ENCODE measurements around the gene SAP30L.

DNA sequence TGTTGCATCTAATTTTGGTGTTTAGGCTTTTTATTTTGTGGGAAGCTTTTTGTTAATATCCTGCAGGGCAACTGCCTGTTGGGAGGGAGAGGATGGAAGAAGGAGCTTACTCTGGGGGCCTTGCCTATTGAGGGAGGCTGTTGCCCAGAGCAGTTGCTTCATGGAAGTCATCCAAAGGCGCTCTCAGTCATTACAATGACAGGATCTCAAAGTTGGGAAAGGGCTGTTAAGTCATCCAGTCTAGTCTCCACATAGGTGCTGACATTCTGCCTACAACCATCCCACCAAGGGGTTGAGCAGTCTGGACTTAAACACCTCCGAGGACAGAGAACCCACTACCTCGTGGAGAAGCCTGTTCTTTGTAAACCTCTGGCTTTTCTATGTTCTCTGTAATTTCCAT, 13.2 kb downstream of the SAP30L start:
- TF ChIP-seq, protein P1, sequence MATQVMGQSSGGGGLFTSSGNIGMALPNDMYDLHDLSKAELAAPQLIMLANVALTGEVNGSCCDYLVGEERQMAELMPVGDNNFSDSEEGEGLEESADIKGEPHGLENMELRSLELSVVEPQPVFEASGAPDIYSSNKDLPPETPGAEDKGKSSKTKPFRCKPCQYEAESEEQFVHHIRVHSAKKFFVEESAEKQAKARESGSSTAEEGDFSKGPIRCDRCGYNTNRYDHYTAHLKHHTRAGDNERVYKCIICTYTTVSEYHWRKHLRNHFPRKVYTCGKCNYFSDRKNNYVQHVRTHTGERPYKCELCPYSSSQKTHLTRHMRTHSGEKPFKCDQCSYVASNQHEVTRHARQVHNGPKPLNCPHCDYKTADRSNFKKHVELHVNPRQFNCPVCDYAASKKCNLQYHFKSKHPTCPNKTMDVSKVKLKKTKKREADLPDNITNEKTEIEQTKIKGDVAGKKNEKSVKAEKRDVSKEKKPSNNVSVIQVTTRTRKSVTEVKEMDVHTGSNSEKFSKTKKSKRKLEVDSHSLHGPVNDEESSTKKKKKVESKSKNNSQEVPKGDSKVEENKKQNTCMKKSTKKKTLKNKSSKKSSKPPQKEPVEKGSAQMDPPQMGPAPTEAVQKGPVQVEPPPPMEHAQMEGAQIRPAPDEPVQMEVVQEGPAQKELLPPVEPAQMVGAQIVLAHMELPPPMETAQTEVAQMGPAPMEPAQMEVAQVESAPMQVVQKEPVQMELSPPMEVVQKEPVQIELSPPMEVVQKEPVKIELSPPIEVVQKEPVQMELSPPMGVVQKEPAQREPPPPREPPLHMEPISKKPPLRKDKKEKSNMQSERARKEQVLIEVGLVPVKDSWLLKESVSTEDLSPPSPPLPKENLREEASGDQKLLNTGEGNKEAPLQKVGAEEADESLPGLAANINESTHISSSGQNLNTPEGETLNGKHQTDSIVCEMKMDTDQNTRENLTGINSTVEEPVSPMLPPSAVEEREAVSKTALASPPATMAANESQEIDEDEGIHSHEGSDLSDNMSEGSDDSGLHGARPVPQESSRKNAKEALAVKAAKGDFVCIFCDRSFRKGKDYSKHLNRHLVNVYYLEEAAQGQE (IDR thresholded peaks at IDR 0.05; ENCODE audit: insufficient read depth in 1 of 2, low read depth in 2 of 2, low read length in 1 of 2): no peak
- TF ChIP-seq, protein P2, sequence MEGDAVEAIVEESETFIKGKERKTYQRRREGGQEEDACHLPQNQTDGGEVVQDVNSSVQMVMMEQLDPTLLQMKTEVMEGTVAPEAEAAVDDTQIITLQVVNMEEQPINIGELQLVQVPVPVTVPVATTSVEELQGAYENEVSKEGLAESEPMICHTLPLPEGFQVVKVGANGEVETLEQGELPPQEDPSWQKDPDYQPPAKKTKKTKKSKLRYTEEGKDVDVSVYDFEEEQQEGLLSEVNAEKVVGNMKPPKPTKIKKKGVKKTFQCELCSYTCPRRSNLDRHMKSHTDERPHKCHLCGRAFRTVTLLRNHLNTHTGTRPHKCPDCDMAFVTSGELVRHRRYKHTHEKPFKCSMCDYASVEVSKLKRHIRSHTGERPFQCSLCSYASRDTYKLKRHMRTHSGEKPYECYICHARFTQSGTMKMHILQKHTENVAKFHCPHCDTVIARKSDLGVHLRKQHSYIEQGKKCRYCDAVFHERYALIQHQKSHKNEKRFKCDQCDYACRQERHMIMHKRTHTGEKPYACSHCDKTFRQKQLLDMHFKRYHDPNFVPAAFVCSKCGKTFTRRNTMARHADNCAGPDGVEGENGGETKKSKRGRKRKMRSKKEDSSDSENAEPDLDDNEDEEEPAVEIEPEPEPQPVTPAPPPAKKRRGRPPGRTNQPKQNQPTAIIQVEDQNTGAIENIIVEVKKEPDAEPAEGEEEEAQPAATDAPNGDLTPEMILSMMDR (IDR thresholded peaks at IDR 0.05): no peak
- TF ChIP-seq SIN3A (IDR thresholded peaks at IDR 0.05; ENCODE audit: borderline replicate concordance, insufficient read depth, low read depth, low read length) (no peak), POLR2AphosphoS5 (IDR thresholded peaks at IDR 0.05; ENCODE audit: low read depth, low read length) (no peak)
